HG02642 (cell line): Measurements from ENCODE around the gene ZNF555.

Experiments used
- ATAC-seq: cut with Tn5 transposase; IDR thresholded peaks from one replicate; pipeline ENCODE4 v1.9.1; 2021; ENCODE audit warnings: mild to moderate bottlenecking; ENCODE audit not compliant: unreplicated experiment, poor library complexity

Gene ZNF555

DNA sequence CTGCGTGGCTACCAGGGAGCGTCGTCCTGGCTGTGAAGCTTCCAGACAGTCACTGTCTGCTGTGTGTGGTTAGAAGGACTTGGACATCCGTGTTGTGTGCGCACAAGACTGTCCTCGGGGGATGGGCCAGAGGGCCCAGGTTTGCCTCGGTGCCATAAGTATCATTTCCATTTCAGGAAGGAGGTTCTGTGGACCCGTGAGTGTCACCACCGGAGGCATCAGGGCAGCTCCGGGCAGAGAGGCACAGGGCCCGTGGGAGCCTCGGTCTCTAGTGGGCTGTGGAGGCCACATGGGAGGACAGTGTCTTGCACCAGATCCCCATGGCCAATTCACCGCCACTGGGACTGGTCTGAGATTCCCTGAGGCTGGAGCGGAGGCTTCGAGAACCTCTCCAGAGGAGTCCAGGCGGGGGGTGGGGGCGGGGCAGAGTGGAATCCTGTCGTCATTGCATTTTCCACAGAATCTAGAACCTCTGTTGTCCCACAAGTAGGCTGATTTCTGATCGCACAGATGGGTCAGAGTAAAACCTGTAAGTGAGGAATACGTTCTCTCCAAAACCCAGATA is 65.4 kb downstream of the ZNF555 start:
- ATAC-seq: no peak
